Astrocyte of the cerebellum (primary cell): ENCODE measurements around the gene LHX1.

Experiments
- DNase-seq: peaks from one replicate; pipeline ENCODE4 v3.0.0-alpha.2; 2011; ENCODE audit warnings: low read depth
- H3K4me3 ChIP-seq: 2 replicates; pipeline ENCODE4 v1.5.1; 2011; ENCODE audit warnings: mild to moderate bottlenecking, low read depth, low read length, moderate library complexity
- CTCF ChIP-seq: IDR thresholded peaks from 2 replicates; pipeline ENCODE4 v1.5.1; 2012; ENCODE audit warnings: low read length, low read depth, moderate library complexity, mild to moderate bottlenecking; ENCODE audit errors: missing control alignments
- in situ Hi-C: cut with HindIII; loops from 2 replicates; pipeline ENCODE4 v1.10.0; 2017; ENCODE audit warnings: low sequenced_read_pairs

The LHX1 gene

GRCh38 chr17:36942631-36943125 is 5.4 kb downstream of the LHX1 start:
- no peak for DNase-seq
- no peak for TF ChIP-seq CTCF
- no peak overlapping the region for H3K4me3 ChIP-seq

GRCh38 chr17:36943250-36944191 is 6.2 kb downstream of the LHX1 start:
- H3K4me3 ChIP-seq = no peak overlapping the region
- DNase-seq = no peak
- in situ Hi-C loops = no loop called here
- TF ChIP-seq CTCF = no peak

More at GRCh38 chr17:36942631-36943125, 5.4 kb downstream of the LHX1 start:
- in situ Hi-C loops = no loop called here

GRCh38 chr17:36944553-36944952 is 7.3 kb downstream of the LHX1 start:
- H3K4me3 ChIP-seq = no peak overlapping the region
- no peak for TF ChIP-seq CTCF
- DNase-seq = no peak
- in situ Hi-C loops = no loop called here

- TF ChIP-seq CTCF = no peak
- in situ Hi-C loops = no loop called here
- DNase-seq = no peak
These were observed 7.9 kb downstream of the LHX1 start for GRCh38 chr17:36945140-36945539.

GRCh38 chr17:36945959-36946725 is 8.9 kb downstream of the LHX1 start:
- in situ Hi-C loops = no loop called here
- TF ChIP-seq CTCF = no peak
- H3K4me3 ChIP-seq = no peak overlapping the region
- no peak for DNase-seq

More at GRCh38 chr17:36945140-36945539, 7.9 kb downstream of the LHX1 start:
- no peak overlapping the region for H3K4me3 ChIP-seq

- TF ChIP-seq CTCF = no peak
- in situ Hi-C loops = no loop called here
- H3K4me3 ChIP-seq = no peak overlapping the region
- no peak for DNase-seq
These were observed 9.4 kb downstream of the LHX1 start for GRCh38 chr17:36946726-36947091.
